Osteoblast (primary cell): Measurements from ENCODE around the gene HABP2. TPM values are rescaled to one million over a fixed set of nuclear protein-coding genes. Genes with fewer than 3 reads are reported as not detected.

Source experiments
- DNase-seq: peaks from one replicate; pipeline ENCODE4 v3.0.0; 2011; ENCODE audit warnings: low spot score, mixed read lengths; ENCODE audit not compliant: insufficient read length; ENCODE audit errors: missing footprints
- H2AFZ ChIP-seq: 2 replicates; pipeline ENCODE4 v1.6.0; 2011; ENCODE audit warnings: mild to moderate bottlenecking, low read length
- H3K27ac ChIP-seq: 2 replicates; pipeline ENCODE4 v1.5.1; 2011; ENCODE audit warnings: mild to moderate bottlenecking, low read depth, low read length, moderate library complexity
- H3K27me3 ChIP-seq: 2 replicates; pipeline ENCODE4 v1.6.0; 2012; ENCODE audit warnings: mild to moderate bottlenecking, control low read depth, inconsistent platforms, low read length, moderate library complexity; ENCODE audit not compliant: insufficient read depth
- H3K36me3 ChIP-seq: 2 replicates; pipeline ENCODE4 v1.5.1; 2011; ENCODE audit warnings: mild to moderate bottlenecking, low read length, control low read depth, moderate library complexity; ENCODE audit not compliant: insufficient read depth
- H3K4me1 ChIP-seq: 2 replicates; pipeline ENCODE4 v1.5.1; 2011; ENCODE audit warnings: mild to moderate bottlenecking, low read length, control low read depth, moderate library complexity; ENCODE audit not compliant: insufficient read depth
- H3K4me2 ChIP-seq: 2 replicates; pipeline ENCODE4 v1.6.0; 2011; ENCODE audit warnings: mild to moderate bottlenecking, low read length; ENCODE audit not compliant: insufficient read depth
- H3K4me3 ChIP-seq: fragments of 200-600 bp; sonication (generic); 3 replicates; pipeline ENCODE4 v1.5.1; 2012; ENCODE audit warnings: mild to moderate bottlenecking, low read length, inconsistent platforms; ENCODE audit not compliant: insufficient read depth
- H3K79me2 ChIP-seq: 2 replicates; pipeline ENCODE4 v1.6.0; 2012; ENCODE audit warnings: mild to moderate bottlenecking, low read length, control low read depth, inconsistent platforms; ENCODE audit not compliant: insufficient read depth
- H3K9me3 ChIP-seq: 2 replicates; pipeline ENCODE4 v1.5.1; 2011; ENCODE audit warnings: low read depth, low read length, control low read depth
- H4K20me1 ChIP-seq: 2 replicates; pipeline ENCODE4 v1.6.0; 2012; ENCODE audit warnings: mild to moderate bottlenecking, low read length, control low read depth; ENCODE audit not compliant: insufficient read depth
- total RNA-seq: library from RNA; depleted of rRNA; stranded (reverse); fragments of >200 nt; gene quantifications from 2 replicates; pipeline ENCODE4 v1.2.3, GENCODE V29; 2012
- TF ChIP-seq, protein P1 (sequence below): IDR thresholded peaks from 2 replicates; pipeline ENCODE4 v1.5.1; 2011; ENCODE audit warnings: mild to moderate bottlenecking, low read depth, low read length, moderate library complexity; ENCODE audit errors: extremely low read depth

The HABP2 gene
- total RNA-seq, 1 donor, result not detected

DNA sequence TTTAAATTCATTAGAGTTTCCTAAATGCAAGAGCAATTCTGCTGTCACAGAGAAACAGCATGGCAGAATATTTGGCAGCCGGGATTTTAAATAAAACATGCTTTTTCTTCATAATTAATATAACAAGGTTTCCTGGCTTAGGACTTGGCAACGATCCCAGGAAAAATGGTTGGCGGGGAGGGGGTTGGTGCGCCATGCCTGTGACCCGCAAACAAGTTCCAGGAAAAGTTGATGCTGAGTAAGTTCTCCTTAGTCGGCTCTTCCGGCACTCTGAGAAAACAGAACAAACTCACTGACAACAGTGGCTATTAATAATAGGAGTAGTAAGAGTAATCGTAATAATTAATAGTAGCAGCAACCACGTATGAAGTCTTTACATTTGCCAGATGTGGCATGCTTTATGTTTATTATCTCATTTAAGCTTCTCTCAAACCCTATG lies 4.6 kb downstream of the HABP2 start:
- Histone ChIP-seq H3K4me3 (no peak overlapping the region), H3K27ac (no peak overlapping the region), H3K4me2 (no peak overlapping the region), H3K36me3 (no peaks in the 10 kb centered on the region), H3K79me2 (no peaks in the 10 kb centered on the region), H3K4me1 (no peaks in the 10 kb centered on the region), H3K27me3 (peaks cover 18% of the 10 kb centered on the region), H4K20me1 (no peaks in the 10 kb centered on the region), H2AFZ (no peak overlapping the region), H3K9me3 (no peaks in the 10 kb centered on the region)
- no peak for DNase-seq
- TF ChIP-seq, protein P1, sequence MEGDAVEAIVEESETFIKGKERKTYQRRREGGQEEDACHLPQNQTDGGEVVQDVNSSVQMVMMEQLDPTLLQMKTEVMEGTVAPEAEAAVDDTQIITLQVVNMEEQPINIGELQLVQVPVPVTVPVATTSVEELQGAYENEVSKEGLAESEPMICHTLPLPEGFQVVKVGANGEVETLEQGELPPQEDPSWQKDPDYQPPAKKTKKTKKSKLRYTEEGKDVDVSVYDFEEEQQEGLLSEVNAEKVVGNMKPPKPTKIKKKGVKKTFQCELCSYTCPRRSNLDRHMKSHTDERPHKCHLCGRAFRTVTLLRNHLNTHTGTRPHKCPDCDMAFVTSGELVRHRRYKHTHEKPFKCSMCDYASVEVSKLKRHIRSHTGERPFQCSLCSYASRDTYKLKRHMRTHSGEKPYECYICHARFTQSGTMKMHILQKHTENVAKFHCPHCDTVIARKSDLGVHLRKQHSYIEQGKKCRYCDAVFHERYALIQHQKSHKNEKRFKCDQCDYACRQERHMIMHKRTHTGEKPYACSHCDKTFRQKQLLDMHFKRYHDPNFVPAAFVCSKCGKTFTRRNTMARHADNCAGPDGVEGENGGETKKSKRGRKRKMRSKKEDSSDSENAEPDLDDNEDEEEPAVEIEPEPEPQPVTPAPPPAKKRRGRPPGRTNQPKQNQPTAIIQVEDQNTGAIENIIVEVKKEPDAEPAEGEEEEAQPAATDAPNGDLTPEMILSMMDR, result no peak

GRCh38 chr10:113557903-113558321 lies 5.1 kb downstream of the HABP2 start:
- TF ChIP-seq, protein P1, result no peak
- Histone ChIP-seq H2AFZ (no peak overlapping the region), H3K4me3 (no peak overlapping the region), H3K27ac (no peak overlapping the region), H3K27me3 (peaks cover 18% of the 10 kb centered on the region), H3K9me3 (no peaks in the 10 kb centered on the region), H3K4me2 (no peak overlapping the region), H3K36me3 (no peaks in the 10 kb centered on the region), H3K4me1 (no peaks in the 10 kb centered on the region), H4K20me1 (no peaks in the 10 kb centered on the region), H3K79me2 (no peaks in the 10 kb centered on the region)
- DNase-seq, result no peak

GRCh38 chr10:113560071-113560470 lies 7.2 kb downstream of the HABP2 start:
- H3K4me2 ChIP-seq, result no peak overlapping the region
- H4K20me1 ChIP-seq, result no peaks in the 10 kb centered on the region
- no peak overlapping the region for H2AFZ ChIP-seq
- DNase-seq, result no peak
- peaks cover 11% of the 10 kb centered on the region for H3K27me3 ChIP-seq
- no peaks in the 10 kb centered on the region for H3K36me3 ChIP-seq
- TF ChIP-seq, protein P1, result no peak
- peaks cover 4% of the 10 kb centered on the region for H3K4me1 ChIP-seq
- no peaks in the 10 kb centered on the region for H3K9me3 ChIP-seq
- H3K79me2 ChIP-seq, result no peaks in the 10 kb centered on the region
- H3K4me3 ChIP-seq, result no peak overlapping the region
- no peak overlapping the region for H3K27ac ChIP-seq

- H2AFZ ChIP-seq, result no peak overlapping the region
- no peak overlapping the region for H3K4me2 ChIP-seq
- H3K9me3 ChIP-seq, result no peaks in the 10 kb centered on the region
- H3K79me2 ChIP-seq, result no peaks in the 10 kb centered on the region
- no peak overlapping the region for H3K27ac ChIP-seq
- DNase-seq, result no peak
- TF ChIP-seq, protein P1, result no peak
- no peaks in the 10 kb centered on the region for H4K20me1 ChIP-seq
- no peak overlapping the region for H3K4me3 ChIP-seq
- H3K27me3 ChIP-seq, result peaks cover 7% of the 10 kb centered on the region
- H3K4me1 ChIP-seq, result peaks cover 4% of the 10 kb centered on the region
- H3K36me3 ChIP-seq, result no peaks in the 10 kb centered on the region
Observed at GRCh38 chr10:113561214-113561613, 8.4 kb downstream of the HABP2 start.
